HCT116 (cell line): ENCODE measurements around the gene NUDT4B. TPM values are rescaled to one million over a fixed set of nuclear protein-coding genes. Genes with fewer than 3 reads are reported as not detected.
A peak's percentile ranks its signal among the peaks of the same experiment; 100 is the strongest.
"Not testable (repeated sequence)": the region's sequence is repeated elsewhere in the genome, so short reads cannot be mapped to it uniquely, and the experiment has no call there.

Experiments
- ATAC-seq: fragments of 200-7000 bp; cut with Tn5 transposase; 2 replicates; pipeline ENCODE4 v1.9.1; 2020; ENCODE audit warnings: mild to moderate bottlenecking, moderate library complexity
- BruUV-seq: library from RNA; stranded (reverse); fragments of 400-500 nt; replicated peaks from 2 replicates; lab custom pipeline; 2021; lab: Mats Ljungman, UMichigan
- CTCF ChIA-PET: fragments of 300-600 bp; sonication (Branson Sonifier 250); formaldehyde crosslinking; loops from one replicate; lab custom pipeline; 2021; ENCODE audit warnings: antibody characterized with exemption; lab: Charles Lee
- POLR2A ChIA-PET: fragments of 300-600, 350-600 bp; sonication (Branson Sonifier 250); formaldehyde crosslinking; loops from one replicate; lab custom pipeline; 2021; ENCODE audit warnings: antibody characterized with exemption; lab: Charles Lee
- RAD21 ChIA-PET, 2 experiments: fragments of 300-600 bp; sonication (Branson Sonifier 250); formaldehyde crosslinking; loops; one replicate each; lab custom pipeline; 2023; ENCODE audit warnings: low total read pairs in 2 of 2; ENCODE audit not compliant: uncharacterized antibody in 2 of 2, unreplicated experiment in 2 of 2, low non-redundant PET in 1 of 2; lab: Charles Lee
- DNase-seq: peaks from one replicate; pipeline ENCODE4 v3.0.0-alpha.2; 2010; ENCODE audit warnings: low read depth, low spot score
- H2AFZ ChIP-seq: fragments of 200-600 bp; shearing (Covaris generic), sonication (generic); 2 replicates; pipeline ENCODE4 v1.6.1; 2017; ENCODE audit warnings: low read depth, mixed run types, mixed read lengths, antibody characterized with exemption, low read length; ENCODE audit not compliant: poor library complexity, severe bottlenecking
- H3K27ac ChIP-seq: 2 replicates; pipeline ENCODE4 v1.5.1; 2012; ENCODE audit warnings: low read depth, low read length
- H3K27me3 ChIP-seq: fragments of 200-600 bp; sonication (generic); 2 replicates; pipeline ENCODE4 v1.6.1; 2016; ENCODE audit warnings: mixed run types, low read length, mixed read lengths; ENCODE audit not compliant: insufficient read depth
- H3K36me3 ChIP-seq, 2 experiments: fragments of 200-500 bp in 1 of 2; fragments of 200-600 bp in 1 of 2; sonication (Bioruptor generic) in 1 of 2; sonication (generic) in 1 of 2; 2 replicates each; pipeline versions ENCODE4 v1.5.1 to v1.6.1; 2014 to 2016; ENCODE audit warnings: low read length in 2 of 2, inconsistent platforms in 1 of 2, mixed read lengths in 1 of 2, mixed run types in 1 of 2; ENCODE audit not compliant: insufficient read depth in 2 of 2, control insufficient read depth in 1 of 2
- H3K4me1 ChIP-seq, 2 experiments: fragments of 200-600 bp in 1 of 2; sonication (generic) in 1 of 2; 2 replicates each; pipeline versions ENCODE4 v1.5.1 to v1.6.1; 2012 to 2017; ENCODE audit warnings: low read length in 2 of 2, inconsistent platforms in 1 of 2, mild to moderate bottlenecking in 1 of 2, mixed read lengths in 1 of 2, mixed run types in 1 of 2, moderate library complexity in 1 of 2; ENCODE audit not compliant: insufficient read depth in 2 of 2, control insufficient read depth in 1 of 2
- H3K4me2 ChIP-seq: fragments of 200-600 bp; sonication (generic); 2 replicates; pipeline ENCODE4 v1.6.1; 2017; ENCODE audit warnings: mixed run types, low read length, mixed read lengths
- H3K4me3 ChIP-seq, 2 experiments: fragments of 200-600 bp in 1 of 2; sonication (generic) in 1 of 2; replicated peaks in 1 of 2; 2 replicates each; pipeline ENCODE4 v1.5.1; 2011 to 2016; ENCODE audit warnings: low read length in 2 of 2, control low read depth in 1 of 2, low read depth in 1 of 2, mild to moderate bottlenecking in 1 of 2, mixed read lengths in 1 of 2, mixed run types in 1 of 2
- H3K79me2 ChIP-seq: fragments of 200-600 bp; sonication (generic); 2 replicates; pipeline ENCODE4 v1.6.1; 2017; ENCODE audit warnings: mild to moderate bottlenecking, mixed run types, low read length, moderate library complexity, mixed read lengths; ENCODE audit not compliant: insufficient read depth
- H3K9ac ChIP-seq: fragments of 200-600 bp; sonication (generic); 2 replicates; pipeline ENCODE4 v1.6.1; 2016; ENCODE audit warnings: low read length, mixed read lengths
- H3K9me2 ChIP-seq: fragments of 200-600 bp; sonication (generic), shearing (Covaris generic); 2 replicates; pipeline ENCODE4 v1.6.1; 2017; ENCODE audit warnings: mixed run types, mild to moderate bottlenecking, moderate library complexity; ENCODE audit not compliant: insufficient read depth
- H3K9me3 ChIP-seq, 2 experiments: fragments of 200-500 bp in 1 of 2; fragments of 200-600 bp in 1 of 2; sonication (Bioruptor generic) in 1 of 2; sonication (generic) in 1 of 2; 2 replicates each; pipeline ENCODE4 v1.6.1; 2014 to 2017; ENCODE audit warnings: low read length in 2 of 2, mixed read lengths in 2 of 2, inconsistent platforms in 1 of 2, low read depth in 1 of 2, mild to moderate bottlenecking in 1 of 2, mixed run types in 1 of 2, moderate library complexity in 1 of 2; ENCODE audit not compliant: control insufficient read depth in 1 of 2, insufficient read depth in 1 of 2
- H4K20me1 ChIP-seq: fragments of 200-600 bp; sonication (generic), shearing (Covaris generic); 2 replicates; pipeline ENCODE4 v1.6.1; 2017; ENCODE audit warnings: mixed run types, mild to moderate bottlenecking, moderate library complexity; ENCODE audit not compliant: insufficient read depth
- intact Hi-C: fragments of 100-400 bp; cut with micrococcal nuclease; formaldehyde crosslinking; loops from 2 replicates; pipeline ENCODE4 v1.10.0; 2022
- total RNA-seq: library from RNA; stranded (reverse); gene quantifications from one replicate; pipeline ENCODE4 v1.2.1, GENCODE V29; 2021; ENCODE audit not compliant: unreplicated experiment

NUDT4B gene
- total RNA-seq, 1 experiment from 2014 or later: 0.74 TPM

GRCh38 chr1:148738667-148739066 lies 9.9 kb upstream of the NUDT4B start:
- not testable (repeated sequence) for H3K36me3 ChIP-seq

GRCh38 chr1:148743200-148743599 lies 5.4 kb upstream of the NUDT4B start:
- H3K27me3 ChIP-seq, H2AFZ ChIP-seq, H3K4me2 ChIP-seq, H4K20me1 ChIP-seq, BruUV-seq, H3K4me3 ChIP-seq, H3K4me1 ChIP-seq, intact Hi-C loops, DNase-seq, H3K79me2 ChIP-seq, ATAC-seq, H3K36me3 ChIP-seq, POLR2A ChIA-PET, H3K27ac ChIP-seq, H3K9me2 ChIP-seq, H3K9ac ChIP-seq, RAD21 ChIA-PET, H3K9me3 ChIP-seq, CTCF ChIA-PET: not testable (repeated sequence)

More at GRCh38 chr1:148738667-148739066, 9.9 kb upstream of the NUDT4B start:
- H3K4me3 ChIP-seq, H3K79me2 ChIP-seq, H4K20me1 ChIP-seq, BruUV-seq, H3K4me2 ChIP-seq, intact Hi-C loops, H3K9me3 ChIP-seq, H3K9me2 ChIP-seq, H3K27me3 ChIP-seq, POLR2A ChIA-PET, ATAC-seq, CTCF ChIA-PET, RAD21 ChIA-PET, DNase-seq, H2AFZ ChIP-seq, H3K9ac ChIP-seq, H3K4me1 ChIP-seq, H3K27ac ChIP-seq: not testable (repeated sequence)

GRCh38 chr1:148743726-148744720 lies 4.6 kb upstream of the NUDT4B start:
- H3K9ac ChIP-seq, H4K20me1 ChIP-seq, H3K79me2 ChIP-seq, intact Hi-C loops, H3K4me1 ChIP-seq, H3K36me3 ChIP-seq, H3K27ac ChIP-seq, CTCF ChIA-PET, H3K9me2 ChIP-seq, H3K4me3 ChIP-seq, RAD21 ChIA-PET, BruUV-seq, H3K9me3 ChIP-seq, H3K27me3 ChIP-seq, ATAC-seq, H3K4me2 ChIP-seq, DNase-seq, POLR2A ChIA-PET, H2AFZ ChIP-seq: not testable (repeated sequence)

GRCh38 chr1:148749335-148749681 lies 734 bp downstream of the NUDT4B start:
- H3K27me3 ChIP-seq, CTCF ChIA-PET, H3K27ac ChIP-seq, BruUV-seq, DNase-seq, H3K4me2 ChIP-seq, RAD21 ChIA-PET, H3K4me1 ChIP-seq, H3K4me3 ChIP-seq, H3K9ac ChIP-seq, H3K9me2 ChIP-seq, H2AFZ ChIP-seq, intact Hi-C loops, H3K9me3 ChIP-seq, H3K36me3 ChIP-seq, POLR2A ChIA-PET, H4K20me1 ChIP-seq, H3K79me2 ChIP-seq: not testable (repeated sequence)
- peak; percentile 96 for ATAC-seq
